Stimulated activated naive CD8-positive, alpha-beta T cell treated with anti-CD3 and anti-CD28 coated beads, Interleukin-15, Interleukin-2, amounts not matched to agents 100 U/mL and 50 U/mL, for 24 hours (primary cell): ENCODE data around the gene MYO5B.

Experiments
- ATAC-seq: fragments of 150-1000 bp; cut with Tn5 transposase; one replicate; pipeline ENCODE4 v1.10.0; 2021
- DNase-seq: peaks from one replicate; pipeline ENCODE4 v3.0.0; 2021

Gene MYO5B

GRCh38 chr18:50069422-50069821 is 125.5 kb downstream of the MYO5B start:
- ATAC-seq (no peak), DNase-seq (no peak)

GRCh38 chr18:50065527-50065926 is 129.4 kb downstream of the MYO5B start:
- ATAC-seq, result no peak
- DNase-seq, result no peak

GRCh38 chr18:50065039-50065438 is 129.9 kb downstream of the MYO5B start:
- ATAC-seq, result no peak
- no peak for DNase-seq

GRCh38 chr18:50061876-50062517 is 132.9 kb downstream of the MYO5B start:
- DNase-seq (no peak), ATAC-seq (no peak)

GRCh38 chr18:50060822-50061221 is 134.1 kb downstream of the MYO5B start:
- ATAC-seq (no peak), DNase-seq (no peak)

- DNase-seq (no peak), ATAC-seq (no peak)
Observed at GRCh38 chr18:50058731-50059130, 136.2 kb downstream of the MYO5B start.

- DNase-seq (no peak), ATAC-seq (no peak)
Observed at GRCh38 chr18:50057009-50057408, 137.9 kb downstream of the MYO5B start.

- no peak for DNase-seq
Observed at GRCh38 chr18:50056185-50056584, 138.8 kb downstream of the MYO5B start.

GRCh38 chr18:50055488-50055887 is 139.5 kb downstream of the MYO5B start:
- DNase-seq (no peak), ATAC-seq (no peak)

More at GRCh38 chr18:50056185-50056584, 138.8 kb downstream of the MYO5B start:
- ATAC-seq, result no peak

- ATAC-seq (no peak), DNase-seq (no peak)
Observed at GRCh38 chr18:50053111-50053510, 141.8 kb downstream of the MYO5B start.

- DNase-seq, result no peak
Observed at GRCh38 chr18:50051288-50051687, 143.7 kb downstream of the MYO5B start.

GRCh38 chr18:50045126-50045525 is 149.8 kb downstream of the MYO5B start:
- DNase-seq (no peak), ATAC-seq (no peak)

More at GRCh38 chr18:50051288-50051687, 143.7 kb downstream of the MYO5B start:
- ATAC-seq, result no peak

GRCh38 chr18:50044402-50044801 is 150.5 kb downstream of the MYO5B start:
- DNase-seq, result no peak
- no peak for ATAC-seq

- no peak for ATAC-seq
- no peak for DNase-seq
Observed at GRCh38 chr18:50042611-50043010, 152.3 kb downstream of the MYO5B start.

- DNase-seq (no peak), ATAC-seq (no peak)
Observed at GRCh38 chr18:50039746-50040145, 155.2 kb downstream of the MYO5B start.

GRCh38 chr18:50038448-50038847 is 156.5 kb downstream of the MYO5B start:
- no peak for ATAC-seq
- DNase-seq, result no peak

GRCh38 chr18:50034029-50034428 is 160.9 kb downstream of the MYO5B start:
- DNase-seq (no peak), ATAC-seq (no peak)

GRCh38 chr18:50033004-50033403 is 161.9 kb downstream of the MYO5B start:
- DNase-seq (no peak), ATAC-seq (peak; percentile 38)

- no peak for ATAC-seq
- DNase-seq, result no peak
Observed at GRCh38 chr18:50030146-50030545, 164.8 kb downstream of the MYO5B start.

GRCh38 chr18:50027996-50028395 is 167.0 kb downstream of the MYO5B start:
- ATAC-seq (no peak), DNase-seq (no peak)

- ATAC-seq, result no peak
- DNase-seq, result no peak
Observed at GRCh38 chr18:50024466-50024865, 170.5 kb downstream of the MYO5B start.

GRCh38 chr18:50022985-50023384 is 172.0 kb downstream of the MYO5B start:
- no peak for ATAC-seq
- no peak for DNase-seq

- no peak for ATAC-seq
- DNase-seq, result no peak
Observed at GRCh38 chr18:50014606-50015005, 180.3 kb downstream of the MYO5B start.

- ATAC-seq, result no peak
- no peak for DNase-seq
Observed at GRCh38 chr18:50013363-50014138, 181.4 kb downstream of the MYO5B start.
